Stimulated activated CD8-positive, alpha-beta memory T cell treated with anti-CD3 and anti-CD28 coated beads, Interleukin-4, amount 100 ng/mL, for 4 hours (primary cell): Measurements from ENCODE around the gene SARDH.

Source experiments
- DNase-seq, 2 donors: peaks; one replicate each; pipeline ENCODE4 v3.0.0-alpha.2; 2020; ENCODE audit warnings: low read depth in 2 of 2, low spot score in 1 of 2

The SARDH gene

GRCh38 chr9:133672503-133673257 lies 65.5 kb downstream of the SARDH start:
- DNase-seq, result no peak

- DNase-seq, result no peak
These were observed 66.8 kb downstream of the SARDH start for GRCh38 chr9:133671371-133671770.

DNA sequence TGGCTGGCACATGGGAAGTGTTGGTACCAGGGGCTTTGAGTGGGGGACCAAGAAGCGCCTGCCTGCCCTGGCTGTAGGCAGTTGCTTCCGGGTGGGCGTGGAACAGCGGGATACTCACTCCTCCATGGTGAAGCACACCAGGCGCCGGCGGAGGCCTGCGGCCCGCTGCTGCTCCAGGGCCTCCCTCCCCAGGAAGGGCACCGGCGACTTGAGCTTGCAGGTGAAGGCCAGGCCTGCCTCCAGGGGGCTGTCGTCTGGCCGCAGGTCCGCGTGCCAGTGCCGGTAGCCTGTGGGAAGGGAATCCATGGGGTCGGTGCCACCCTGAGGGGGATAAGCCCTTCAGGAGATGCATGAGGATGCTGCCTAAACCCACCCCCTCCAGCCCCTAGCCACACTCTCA lies 67.7 kb downstream of the SARDH start:
- no peak for DNase-seq

DNA sequence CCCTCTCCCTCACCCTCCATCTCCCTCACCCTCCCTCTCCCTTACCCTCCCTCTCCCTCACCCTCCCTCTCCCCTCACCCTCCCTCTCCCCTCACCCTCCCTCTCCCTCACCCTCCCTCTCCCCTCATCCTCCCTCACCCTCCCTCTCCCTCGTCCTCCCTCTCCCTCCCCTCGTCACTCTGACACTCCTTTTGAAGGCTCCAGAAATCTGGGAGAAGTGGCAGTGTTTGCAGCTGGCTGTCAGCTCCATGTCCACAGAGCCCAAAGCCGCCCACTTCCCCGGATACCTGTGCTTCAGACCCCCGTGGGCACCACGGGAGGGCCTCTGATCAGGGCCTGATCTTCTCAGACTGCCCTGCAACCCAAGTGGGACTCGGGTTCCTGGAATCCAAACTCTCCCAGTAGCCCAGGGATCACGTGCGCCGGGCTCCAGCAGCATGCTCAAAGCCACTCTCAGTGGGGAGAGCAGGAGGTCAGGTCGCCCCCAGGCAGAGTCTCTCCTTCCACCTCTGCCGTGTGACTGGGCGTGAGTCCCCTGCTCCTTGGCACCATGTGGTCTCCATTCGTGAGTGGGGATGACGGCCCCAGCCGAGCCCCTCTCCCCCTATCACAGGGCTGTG lies 68.9 kb downstream of the SARDH start:
- DNase-seq, result no peak

GRCh38 chr9:133667759-133668450 lies 70.2 kb downstream of the SARDH start:
- DNase-seq, result no peak

DNA sequence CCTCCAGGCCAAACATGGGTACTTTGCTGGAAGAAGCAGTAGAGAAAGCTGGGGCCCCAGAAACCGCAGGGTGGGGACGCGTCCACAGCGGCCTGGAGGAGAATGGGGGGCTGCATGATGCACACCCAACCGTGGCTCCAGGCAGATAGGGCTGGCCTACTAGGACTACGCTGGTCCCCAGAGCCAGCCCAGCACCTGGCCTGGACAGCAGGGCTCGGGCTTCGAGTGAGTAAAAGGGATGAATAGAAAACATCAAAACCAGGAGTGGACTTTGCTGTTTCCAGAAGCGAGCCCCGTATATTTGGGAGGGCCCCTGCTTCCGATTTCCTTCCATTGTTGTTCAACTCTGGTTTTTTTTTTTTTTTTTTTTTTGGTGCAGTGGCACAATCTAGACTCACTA lies 71.3 kb downstream of the SARDH start:
- no peak for DNase-seq

- DNase-seq, result no peak
These were observed 71.8 kb downstream of the SARDH start for GRCh38 chr9:133666387-133666786.

DNA sequence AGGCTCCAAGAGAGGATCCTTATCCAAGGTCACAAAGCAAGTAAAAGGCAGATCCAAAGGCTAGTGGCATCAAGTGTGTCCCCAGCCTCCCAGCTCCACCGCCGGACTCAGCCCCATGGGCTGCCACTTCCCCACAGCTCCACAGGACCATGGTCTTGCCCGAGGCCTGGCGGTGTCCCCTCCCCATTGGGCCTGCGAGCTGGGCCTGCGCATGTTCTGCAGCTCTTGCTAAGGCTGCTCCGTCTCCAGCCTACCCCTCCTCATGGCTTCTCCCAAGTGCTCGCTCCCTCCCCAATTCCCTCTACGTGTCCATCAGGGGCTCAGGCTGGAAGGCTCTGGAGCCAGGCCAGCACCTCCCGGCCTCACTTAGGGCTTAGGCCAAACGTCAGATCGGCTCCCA lies 72.6 kb downstream of the SARDH start:
- no peak for DNase-seq

DNA sequence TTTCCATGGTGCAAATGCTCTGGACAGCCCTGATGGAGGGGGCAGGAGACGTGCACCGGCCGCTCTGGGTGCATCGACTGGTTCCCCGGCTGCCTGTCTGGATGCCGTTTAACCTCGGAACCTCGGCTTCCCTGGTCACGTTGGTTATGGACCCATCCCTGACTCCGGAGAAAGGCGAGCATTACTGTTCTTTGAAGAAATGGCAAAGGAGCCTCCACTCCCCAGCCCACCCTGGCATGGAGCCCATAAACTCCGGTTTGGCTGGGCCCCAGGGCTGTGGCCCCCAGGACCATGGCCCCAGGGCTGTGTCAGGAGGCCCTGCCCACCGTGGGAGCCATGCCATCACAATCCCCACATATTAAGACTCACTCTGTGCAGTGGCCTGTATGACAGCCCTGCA lies 73.1 kb downstream of the SARDH start:
- no peak for DNase-seq

DNA sequence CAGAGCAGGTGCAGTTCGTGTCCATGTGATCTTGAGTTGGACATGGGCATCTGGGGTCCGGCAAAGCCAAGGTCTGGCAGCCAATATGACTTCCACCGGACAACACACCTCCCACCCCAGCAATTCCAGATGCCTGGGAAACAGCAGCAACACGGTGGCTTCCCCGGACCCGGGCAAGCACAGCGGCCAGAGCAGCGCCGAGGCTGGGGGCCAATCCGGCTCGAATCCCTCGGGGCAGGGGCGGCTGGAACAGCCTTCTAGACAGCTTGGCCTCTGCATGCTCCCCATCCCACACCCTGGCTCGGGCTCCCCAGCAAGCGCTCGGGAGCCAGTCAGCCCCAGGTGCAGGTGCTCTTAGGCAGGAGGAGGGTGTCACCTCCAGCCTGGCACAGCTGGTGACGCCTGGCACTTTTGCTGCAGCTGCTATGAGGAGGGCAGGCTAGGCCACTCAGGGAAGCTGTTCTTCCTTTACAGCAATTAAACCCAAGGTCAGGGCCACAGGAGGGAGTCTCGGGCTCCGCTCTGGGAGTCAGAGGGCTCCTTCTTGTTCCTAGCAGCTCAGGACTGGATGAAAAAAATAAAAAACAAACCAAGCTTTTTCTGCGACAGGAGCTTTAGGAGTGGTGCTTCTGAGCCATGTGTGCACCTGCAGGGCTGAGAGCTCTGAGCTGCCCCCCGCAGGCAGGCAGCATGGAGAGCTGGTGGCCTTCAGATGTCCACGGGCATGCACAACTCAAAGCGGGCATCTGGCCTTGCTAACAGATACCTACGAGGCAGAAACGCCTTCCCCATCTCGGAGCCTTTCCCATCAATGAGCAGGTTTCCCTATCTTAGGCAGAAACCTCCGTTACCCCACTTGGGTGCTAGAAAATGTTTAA lies 73.7 kb downstream of the SARDH start:
- no peak for DNase-seq

DNA sequence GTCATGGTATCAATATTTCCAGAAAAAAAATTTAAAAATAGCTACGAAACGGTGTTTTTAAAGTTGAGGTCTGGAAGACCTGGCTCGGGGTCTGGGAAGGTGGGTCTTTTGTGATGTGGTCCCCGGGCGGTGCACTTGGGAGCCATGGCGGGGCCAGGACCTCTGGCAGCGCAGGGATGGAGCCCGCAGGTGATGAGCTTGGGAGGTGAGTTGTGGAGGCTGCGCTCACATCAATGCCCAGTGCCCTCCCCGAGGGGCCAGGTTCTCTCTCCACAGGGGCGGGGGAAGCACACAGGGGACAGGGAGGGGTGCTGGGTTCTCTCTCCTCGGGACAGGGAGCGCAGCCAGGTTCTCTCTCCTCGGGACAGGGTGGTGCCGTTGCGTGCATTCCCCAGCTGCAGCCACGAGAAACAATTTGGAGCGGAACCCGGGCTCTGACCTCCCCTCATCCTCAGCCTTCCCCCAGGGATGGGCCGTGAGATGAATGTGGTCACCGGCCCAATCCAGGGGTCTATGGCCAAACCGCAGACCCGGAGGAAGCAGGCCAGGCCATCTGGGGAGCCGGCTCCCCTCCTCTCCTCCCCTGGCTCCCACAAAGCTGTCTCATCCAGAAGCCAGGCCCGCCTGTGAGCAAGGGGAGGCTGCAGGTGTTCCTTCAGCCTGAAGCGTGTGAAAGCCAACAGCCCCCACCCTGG lies 76.2 kb downstream of the SARDH start:
- no peak for DNase-seq

DNA sequence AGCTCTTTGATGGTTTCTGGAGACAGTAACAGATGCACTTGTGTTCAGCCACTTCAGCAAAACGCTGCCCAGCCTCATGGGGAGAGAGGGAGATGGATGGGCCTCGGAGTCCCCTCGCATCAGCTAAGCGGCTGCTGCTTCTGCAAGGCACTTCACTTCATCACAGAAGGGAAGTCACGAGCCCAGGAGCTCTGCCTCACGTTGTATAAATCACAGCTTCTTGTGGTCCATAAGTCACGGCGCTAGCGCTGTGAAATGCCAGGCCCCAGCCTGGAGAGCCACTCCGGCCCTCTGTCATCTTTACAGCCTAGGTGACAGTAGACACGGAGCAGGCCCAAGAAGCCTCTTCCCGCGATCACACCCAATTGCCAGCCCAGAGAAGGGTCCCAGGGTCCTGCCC lies 78.6 kb downstream of the SARDH start:
- no peak for DNase-seq

DNA sequence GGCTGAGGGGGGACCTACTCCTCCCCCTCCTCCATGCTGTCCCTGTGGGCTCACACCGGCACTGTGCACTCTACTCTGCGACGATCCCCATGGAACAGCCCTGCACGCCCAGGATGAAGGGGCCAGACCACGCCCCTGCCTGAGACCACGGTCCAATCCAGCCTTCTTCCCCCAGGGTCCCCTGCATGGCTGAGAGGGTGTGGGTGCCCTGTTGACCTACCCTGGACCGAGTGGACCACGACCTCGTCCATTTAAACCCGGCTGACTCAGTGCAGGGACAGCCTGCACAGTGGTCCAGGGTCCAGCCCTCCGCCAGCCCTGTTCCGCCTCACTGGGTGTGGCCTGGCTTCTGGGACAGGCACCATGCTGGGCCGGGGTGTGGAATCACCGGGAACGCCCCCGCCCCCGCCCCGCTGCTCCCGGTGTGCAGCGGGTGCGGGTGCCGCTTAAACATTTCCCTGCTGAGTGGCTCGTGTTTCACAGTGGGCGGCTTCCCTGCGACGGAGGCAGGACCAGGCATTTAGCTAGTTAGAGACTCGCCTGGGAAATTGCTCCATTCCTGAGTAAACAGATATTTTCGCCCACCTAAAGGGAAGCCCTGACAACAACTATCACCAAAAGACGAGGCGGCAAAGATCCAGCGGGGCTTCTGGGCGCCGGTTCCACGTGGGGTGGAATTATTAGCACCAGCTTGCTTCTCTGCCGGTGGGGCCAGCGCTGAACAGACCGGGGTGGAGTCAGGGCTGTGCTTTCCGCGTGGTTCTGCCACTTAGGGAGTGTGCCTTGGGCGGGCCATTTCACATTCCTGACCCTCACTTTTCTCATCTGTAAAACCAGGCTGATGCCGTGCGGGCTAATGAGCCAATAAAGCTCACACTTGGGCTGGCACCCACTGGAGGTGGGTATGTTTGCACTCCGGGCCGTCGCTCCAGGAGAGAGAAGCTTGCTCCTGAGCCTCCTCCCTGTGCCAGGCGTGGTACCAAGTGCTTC lies 79.4 kb downstream of the SARDH start:
- DNase-seq, result no peak

- no peak for DNase-seq
These were observed 81.0 kb downstream of the SARDH start for GRCh38 chr9:133657120-133657661.

DNA sequence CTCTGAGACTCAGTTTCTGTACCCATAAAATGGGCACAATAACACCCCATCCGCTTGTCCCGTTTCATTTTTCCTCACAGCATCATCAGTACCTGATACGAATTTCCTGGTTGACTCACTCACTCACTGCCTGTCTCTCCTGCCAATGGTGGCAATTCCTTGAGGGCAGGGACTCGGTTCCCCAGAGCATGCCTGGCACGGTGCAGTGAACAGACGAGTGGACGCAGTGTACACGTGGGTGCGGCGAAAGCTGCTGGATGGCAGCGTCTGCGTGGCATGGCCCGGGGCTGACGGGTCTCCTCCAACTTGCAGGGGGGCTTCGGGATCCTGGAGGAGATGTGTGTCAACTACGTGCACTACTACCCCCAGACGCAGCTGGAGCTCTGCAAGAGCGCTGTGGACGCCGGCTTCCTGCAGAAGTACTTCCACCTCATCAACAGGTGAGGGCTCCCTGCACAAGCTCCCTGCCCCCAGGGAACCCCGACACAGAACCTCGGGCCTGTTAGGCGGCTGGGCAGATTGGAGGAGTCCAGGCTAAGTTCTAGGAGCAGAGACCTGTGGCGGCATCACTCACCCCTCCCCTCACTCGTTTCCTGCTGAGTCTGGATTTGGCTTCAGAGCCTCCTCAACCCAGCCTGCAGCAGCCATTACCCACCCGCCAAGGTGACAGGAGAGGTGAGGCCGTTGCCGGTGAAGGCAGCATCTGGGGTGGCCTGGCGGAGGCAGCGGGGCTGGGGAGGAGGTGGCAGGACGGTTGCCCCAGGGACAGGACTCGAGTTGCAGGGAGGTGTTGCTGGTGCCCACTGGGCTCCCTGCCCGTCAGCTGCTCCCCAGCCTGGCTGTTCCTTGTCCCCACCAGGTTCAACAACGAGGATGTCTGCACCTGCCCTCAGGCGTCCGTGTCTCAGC lies 81.7 kb downstream of the SARDH start:
- no peak for DNase-seq

GRCh38 chr9:133655701-133656100 lies 82.5 kb downstream of the SARDH start:
- DNase-seq, result no peak

DNA sequence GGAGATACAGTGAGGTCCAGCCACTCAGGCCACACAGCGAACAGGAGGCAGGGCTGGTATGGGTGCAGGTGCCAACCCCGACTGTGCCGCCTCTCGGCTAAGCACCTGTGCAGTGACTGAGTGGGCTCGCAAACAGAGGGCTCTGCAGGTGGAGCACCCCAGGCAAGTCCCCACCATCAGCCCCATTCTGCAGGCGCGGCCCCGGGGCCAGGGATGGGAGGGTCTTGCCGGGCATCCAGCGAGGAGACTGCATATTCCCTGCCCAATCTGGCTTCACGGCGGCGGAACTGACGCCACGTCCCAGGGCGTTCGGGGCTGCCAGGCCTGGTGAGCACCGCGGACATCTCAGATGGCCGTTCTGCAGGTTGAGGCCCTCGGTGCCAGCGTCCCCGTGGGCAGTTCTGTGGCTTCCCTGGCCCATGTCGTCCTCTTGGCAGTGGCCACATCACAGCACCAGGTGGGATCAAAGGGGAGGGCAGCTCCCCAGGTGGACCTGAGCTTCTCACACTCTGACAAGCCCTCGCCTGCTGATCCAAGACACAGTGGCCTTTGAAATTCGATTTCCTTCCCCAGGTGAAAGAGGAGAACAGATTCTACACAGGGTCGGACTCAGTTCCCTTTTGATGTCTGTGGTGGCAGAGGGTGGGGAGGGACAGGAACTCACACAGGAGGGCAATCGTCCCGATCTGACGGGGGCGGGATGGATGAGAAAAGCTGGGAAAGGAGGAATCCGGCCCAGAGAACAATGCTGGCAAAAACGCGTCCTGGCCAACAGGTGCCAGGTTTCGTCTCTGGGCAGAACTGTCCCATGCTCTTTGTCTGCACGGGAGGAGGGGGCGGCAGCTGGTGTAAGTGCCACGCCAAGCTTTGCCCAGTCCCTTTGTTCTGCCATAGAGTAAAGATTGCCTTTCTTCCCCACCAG lies 83.2 kb downstream of the SARDH start:
- no peak for DNase-seq
